Neural progenitor cell (in vitro differentiated cells): ENCODE measurements around the gene EME2.

ENCODE experiments used
- CTCF ChIP-seq: fragments of 200-600 bp; sonication (generic); IDR thresholded peaks from 2 replicates; pipeline ENCODE4 v1.5.1; 2017; ENCODE audit warnings: antibody characterized with exemption, mild to moderate bottlenecking
- EZH2 ChIP-seq: fragments of 200-600 bp; sonication (generic); IDR thresholded peaks from 2 replicates; pipeline ENCODE4 v1.6.1; 2017; ENCODE audit warnings: antibody characterized with exemption, mild to moderate bottlenecking, moderate library complexity
- EZH2phosphoT487 ChIP-seq: fragments of 200-600 bp; sonication (generic); IDR thresholded peaks from 2 replicates; pipeline ENCODE4 v1.6.1; 2017; ENCODE audit warnings: antibody characterized with exemption

GRCh38 chr16:1817276-1817589 is 44.6 kb downstream of the EME2 start:
- TF ChIP-seq CTCF: no peak
- no peak for TF ChIP-seq EZH2
- no peak for TF ChIP-seq EZH2phosphoT487
